Stimulated activated CD8-positive, alpha-beta memory T cell treated with anti-CD3 and anti-CD28 coated beads, Interleukin-4, amount 100 ng/mL, for 24 hours (primary cell): Measurements from ENCODE around the gene KIF13A.
"Not testable (repeated sequence)": the region's sequence is repeated elsewhere in the genome, so short reads cannot be mapped to it uniquely, and the experiment has no call there.

Source experiments
- DNase-seq: peaks from one replicate; pipeline ENCODE4 v3.0.0-alpha.2; 2020; ENCODE audit warnings: low read depth

Gene KIF13A

GRCh38 chr6:17785094-17785787, 202.2 kb downstream of the KIF13A start:
- no peak for DNase-seq

GRCh38 chr6:17780061-17780460, 207.4 kb downstream of the KIF13A start:
- no peak for DNase-seq

- DNase-seq = no peak
Measured at GRCh38 chr6:17771609-17772008, 215.8 kb downstream of the KIF13A start.

GRCh38 chr6:17768881-17769280, 218.6 kb downstream of the KIF13A start:
- no peak for DNase-seq

GRCh38 chr6:17768388-17768787, 219.0 kb downstream of the KIF13A start:
- no peak for DNase-seq

GRCh38 chr6:17762651-17763050, 224.8 kb downstream of the KIF13A start:
- no peak for DNase-seq

- no peak for DNase-seq
Measured at GRCh38 chr6:17758119-17758518, 229.3 kb downstream of the KIF13A start.

GRCh38 chr6:17754254-17754653, 233.2 kb downstream of the KIF13A start:
- no peak for DNase-seq

- DNase-seq = not testable (repeated sequence)
Measured at GRCh38 chr6:17745324-17745723, 242.1 kb downstream of the KIF13A start.

GRCh38 chr6:17744757-17745308, 242.6 kb downstream of the KIF13A start:
- DNase-seq = not testable (repeated sequence)

- no peak for DNase-seq
Measured at GRCh38 chr6:17744019-17744756, 243.2 kb downstream of the KIF13A start.

- DNase-seq = no peak
Measured at GRCh38 chr6:17741507-17741906, 245.9 kb downstream of the KIF13A start.

GRCh38 chr6:17740559-17741220, 246.7 kb downstream of the KIF13A start:
- no peak for DNase-seq

- DNase-seq = no peak
Measured at GRCh38 chr6:17737704-17738252, 249.7 kb downstream of the KIF13A start.

GRCh38 chr6:17735311-17735710, 252.1 kb downstream of the KIF13A start:
- DNase-seq = not testable (repeated sequence)

- no peak for DNase-seq
Measured at GRCh38 chr6:17730078-17730704, 257.2 kb downstream of the KIF13A start.

GRCh38 chr6:17729223-17730077, 258.0 kb downstream of the KIF13A start:
- DNase-seq = no peak

GRCh38 chr6:17728551-17729222, 258.7 kb downstream of the KIF13A start:
- no peak for DNase-seq

- DNase-seq = no peak
Measured at GRCh38 chr6:17725083-17725482, 262.4 kb downstream of the KIF13A start.

GRCh38 chr6:17724341-17724740, 263.1 kb downstream of the KIF13A start:
- DNase-seq = no peak
